Stomach (tissue), 9 donors: ENCODE measurements around the gene CYTH3. TPM values are rescaled to one million over a fixed set of nuclear protein-coding genes. Genes with fewer than 3 reads are reported as not detected.

Source experiments
- DNase-seq, 2 donors: peaks; one replicate each; pipeline versions ENCODE4 v3.0.0 to v3.0.0-alpha.2; 2013 to 2019
- H3K27ac ChIP-seq, 5 donors: fragments of 200-600 bp in 4 of 5; sonication (generic) in 4 of 5; one replicate each; pipeline ENCODE4 v1.5.1; 2013 to 2019; ENCODE audit warnings: mild to moderate bottlenecking in 1 of 5, moderate library complexity in 1 of 5
- H3K27me3 ChIP-seq, 3 donors: fragments of 200-600 bp; sonication (generic); one replicate each; pipeline ENCODE4 v1.5.1; 2017 to 2019; ENCODE audit warnings: mixed run types in 1 of 3
- H3K36me3 ChIP-seq, 4 donors: fragments of 200-600 bp; sonication (generic); 1 replicate in 3 of 4; 2 replicates in 1 of 4; pipeline ENCODE4 v1.5.1; 2016 to 2019
- H3K4me1 ChIP-seq, 4 donors: fragments of 200-600 bp; sonication (generic); one replicate each; pipeline ENCODE4 v1.5.1; 2016 to 2019
- H3K4me3 ChIP-seq, 4 donors: fragments of 200-600 bp; sonication (generic) in 3 of 4; one replicate each; pipeline ENCODE4 v1.5.1; 2016 to 2019; ENCODE audit warnings: mild to moderate bottlenecking in 1 of 4
- H3K9me3 ChIP-seq, 4 donors: fragments of 200-600 bp; sonication (generic); one replicate each; pipeline ENCODE4 v1.5.1; 2016 to 2019
- CTCF ChIP-seq, 7 experiments: fragments of 450-650 bp in 4 of 7; fragments of 200-600 bp in 3 of 7; sonication (generic) in 3 of 7; IDR thresholded peaks; one replicate each; pipeline ENCODE4 v1.5.1; 2016 to 2019; ENCODE audit warnings: antibody characterized with exemption in 7 of 7, control low read depth in 2 of 7, mild to moderate bottlenecking in 1 of 7
- EP300 ChIP-seq: sonication (generic); formaldehyde crosslinking; IDR thresholded peaks from one replicate; pipeline ENCODE4 v1.6.1; 2017; ENCODE audit warnings: antibody characterized with exemption
- POLR2A ChIP-seq, 4 donors: fragments of 450-650 bp; IDR thresholded peaks; one replicate each; pipeline ENCODE4 v1.6.1; 2016; ENCODE audit warnings: antibody characterized with exemption in 4 of 4, control low read depth in 2 of 4, mild to moderate bottlenecking in 1 of 4, moderate library complexity in 1 of 4
- POLR2AphosphoS5 ChIP-seq, 3 donors: sonication (generic); formaldehyde crosslinking; IDR thresholded peaks; one replicate each; pipeline ENCODE4 v1.6.1; 2016; ENCODE audit warnings: antibody characterized with exemption in 3 of 3
- WGBS, 5 donors: extraction: QIAGEN DNeasy Blood & Tissue Kit in 3 of 5; methylation state at CpG; one replicate each; pipeline versions ENCODE4 v1.1.5 to v1.1.7; 2013 to 2018; 5-methylcytosine and 5-hydroxymethylcytosine counted together
- intact Hi-C: fragments of 100-400 bp; cut with DNase I; formaldehyde crosslinking; loops from one replicate; pipeline ENCODE4 v1.15.1; 2023; ENCODE audit warnings: low total_unique reads
- polyA plus RNA-seq, 3 donors: library from polyadenylated mRNA; stranded (reverse); fragments of 200-250 nt; gene quantifications; one replicate each; pipeline ENCODE4 v1.2.3, GENCODE V29; 2013
- total RNA-seq, 5 donors: library from RNA; depleted of rRNA; stranded (reverse); fragments of >200 nt; gene quantifications; one replicate each; pipeline versions ENCODE4 v1.1.0 to v1.2.3, GENCODE V29; 2014 to 2016
- donor health status: healthy with polysubstance abuse.
- donor health status: Bipolar disorder and iron deficiency.
- donor health status: healthy.

Gene CYTH3
- total and polyA plus RNA-seq, 8 donors = 5.1 to 33.8 (median 16.1) TPM

- no peaks in the 10 kb centered on the region for H3K27me3 ChIP-seq
- H3K4me3 ChIP-seq = no peak overlapping the region
- TF ChIP-seq POLR2AphosphoS5 (IDR thresholded peaks at IDR 0.05) (no peak), EP300 (no peak), POLR2A (IDR thresholded peaks at IDR 0.05) (no peak), CTCF (IDR thresholded peaks at IDR 0.05) (no peak)
- 33 to 40% (median 38%) methylated on average over 5 of the region's 5 CpGs for WGBS, 5 donors
- H3K36me3 ChIP-seq = no peaks in the 10 kb centered on the region
- H3K27ac ChIP-seq = peak overlapping the region in 4 of 5 donors; percentile 48 to 74 (median 63)
- peaks cover 47 to 100% (median 74%) of the 10 kb centered on the region in 4 donors for H3K4me1 ChIP-seq
- H3K9me3 ChIP-seq = no peaks in the 10 kb centered on the region
- intact Hi-C loops = no loop called here
- DNase-seq = peak in 1 of 2 donors; percentile 81
Observed at GRCh38 chr7:6258440-6259182, 13.8 kb downstream of the CYTH3 start.

- peaks cover 42 to 100% (median 69%) of the 10 kb centered on the region in 4 donors for H3K4me1 ChIP-seq
- no peaks in the 10 kb centered on the region for H3K36me3 ChIP-seq
- H3K27me3 ChIP-seq = no peaks in the 10 kb centered on the region
- intact Hi-C loops = no loop called here
- no peak for TF ChIP-seq POLR2AphosphoS5 (IDR thresholded peaks at IDR 0.05)
- TF ChIP-seq CTCF (IDR thresholded peaks at IDR 0.05) = no peak
- no peak for TF ChIP-seq POLR2A (IDR thresholded peaks at IDR 0.05)
- TF ChIP-seq EP300 = no peak
- H3K27ac ChIP-seq = peak overlapping the region in 3 of 5 donors; percentile 57 to 74 (median 69)
- WGBS, 5 donors = 91 to 94% (median 93%) methylated on average over 4 of the region's 4 CpGs
- H3K4me3 ChIP-seq = no peak overlapping the region
- H3K9me3 ChIP-seq = no peaks in the 10 kb centered on the region
- DNase-seq = no peak
Observed at GRCh38 chr7:6257675-6258074, 14.7 kb downstream of the CYTH3 start.

GRCh38 chr7:6256677-6257535 is 15.5 kb downstream of the CYTH3 start:
- TF ChIP-seq CTCF (IDR thresholded peaks at IDR 0.05) = no peak
- no peak for TF ChIP-seq EP300
- TF ChIP-seq POLR2AphosphoS5 (IDR thresholded peaks at IDR 0.05) = no peak
- no peak overlapping the region for H3K4me3 ChIP-seq
- DNase-seq = peak in 1 of 2 donors; percentile 61
- no peaks in the 10 kb centered on the region for H3K36me3 ChIP-seq
- no peaks in the 10 kb centered on the region for H3K27me3 ChIP-seq
- no peaks in the 10 kb centered on the region for H3K9me3 ChIP-seq
- peaks cover 41 to 97% (median 68%) of the 10 kb centered on the region in 4 donors for H3K4me1 ChIP-seq
- peak overlapping the region; percentile 2 to 74 (median 57) for H3K27ac ChIP-seq
- intact Hi-C loops = no loop called here
- 44 to 65% (median 65%) methylated on average over 9 of the region's 9 CpGs for WGBS, 5 donors

- TF ChIP-seq POLR2AphosphoS5 (IDR thresholded peaks at IDR 0.05) = no peak
- TF ChIP-seq CTCF (IDR thresholded peaks at IDR 0.05) = no peak
- no peak for TF ChIP-seq POLR2A (IDR thresholded peaks at IDR 0.05)
- TF ChIP-seq EP300 = no peak
- Histone ChIP-seq H3K4me1 (peaks cover 38 to 95% (median 68%) of the 10 kb centered on the region in 4 donors), H3K4me3 (no peak overlapping the region), H3K27ac (peak overlapping the region in 4 of 5 donors; percentile 2 to 57 (median 42)), H3K27me3 (no peaks in the 10 kb centered on the region), H3K36me3 (no peaks in the 10 kb centered on the region), H3K9me3 (no peaks in the 10 kb centered on the region)
- intact Hi-C loops = no loop called here
- 74 to 88% (median 75%) methylated on average over 4 to 5 of the region's 5 CpGs for whole genome bisulfite sequencing, 5 donors
- DNase-seq = no peak
Observed at GRCh38 chr7:6256109-6256483, 16.3 kb downstream of the CYTH3 start.
